T47D (cell line): Measurements from ENCODE around the gene C3orf22.

Experiments
- DNase-seq, 2 experiments: peaks; one replicate each; pipeline versions ENCODE4 v3.0.0 to v3.0.0-alpha.2; 2011 to 2012; ENCODE audit warnings: low read depth in 1 of 2, low spot score in 1 of 2
- JUND ChIP-seq: IDR thresholded peaks from 2 replicates; pipeline ENCODE4 v1.6.1; 2012; ENCODE audit warnings: low read depth
- in situ Hi-C: cut with HindIII; loops from 2 replicates; pipeline ENCODE4 v1.10.0; 2016; ENCODE audit warnings: low sequenced_read_pairs, low pct_unique_long_range_greater_than_20kb

Gene C3orf22

DNA sequence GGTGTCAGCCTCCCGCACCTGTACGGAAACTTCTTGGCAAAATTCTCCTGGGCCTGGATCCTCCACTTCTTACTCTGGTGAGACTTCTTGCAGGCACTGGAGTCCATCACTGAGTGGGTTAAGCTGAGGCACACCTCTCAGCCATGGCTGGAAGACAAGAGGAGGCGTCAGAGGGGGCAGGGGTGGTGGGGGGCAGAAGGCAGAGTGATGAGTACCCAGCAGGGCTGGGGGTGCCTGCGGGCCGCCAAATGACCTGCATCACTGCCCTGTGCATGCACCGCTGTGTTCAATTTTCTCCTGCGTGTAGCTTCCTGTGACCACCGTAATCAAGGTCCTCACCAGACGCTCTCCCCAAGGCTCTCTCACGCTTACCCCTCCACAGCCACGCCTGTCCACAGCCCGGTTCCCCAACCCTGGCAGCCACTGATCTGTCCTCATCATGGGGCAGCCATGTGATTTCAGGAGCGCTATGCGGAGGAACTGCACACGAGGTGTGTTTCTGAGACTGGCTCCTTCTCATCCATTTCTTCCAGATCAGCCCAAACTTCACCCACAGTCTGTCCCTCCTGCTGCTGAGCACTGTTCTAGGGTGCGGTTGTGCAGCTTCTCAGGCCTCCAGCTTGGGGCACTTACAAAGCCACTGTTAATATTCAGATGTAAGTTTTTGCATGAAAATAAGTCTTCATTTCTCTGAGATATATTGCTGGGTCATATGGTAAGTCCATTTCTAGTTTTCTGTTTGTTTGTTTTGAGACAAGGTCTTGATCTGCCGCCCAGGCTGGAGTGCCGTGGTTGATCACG lies 5.2 kb downstream of the C3orf22 start:
- DNase-seq, result no peak
- no peak for TF ChIP-seq JUND
- in situ Hi-C loops, result no loop called here

DNA sequence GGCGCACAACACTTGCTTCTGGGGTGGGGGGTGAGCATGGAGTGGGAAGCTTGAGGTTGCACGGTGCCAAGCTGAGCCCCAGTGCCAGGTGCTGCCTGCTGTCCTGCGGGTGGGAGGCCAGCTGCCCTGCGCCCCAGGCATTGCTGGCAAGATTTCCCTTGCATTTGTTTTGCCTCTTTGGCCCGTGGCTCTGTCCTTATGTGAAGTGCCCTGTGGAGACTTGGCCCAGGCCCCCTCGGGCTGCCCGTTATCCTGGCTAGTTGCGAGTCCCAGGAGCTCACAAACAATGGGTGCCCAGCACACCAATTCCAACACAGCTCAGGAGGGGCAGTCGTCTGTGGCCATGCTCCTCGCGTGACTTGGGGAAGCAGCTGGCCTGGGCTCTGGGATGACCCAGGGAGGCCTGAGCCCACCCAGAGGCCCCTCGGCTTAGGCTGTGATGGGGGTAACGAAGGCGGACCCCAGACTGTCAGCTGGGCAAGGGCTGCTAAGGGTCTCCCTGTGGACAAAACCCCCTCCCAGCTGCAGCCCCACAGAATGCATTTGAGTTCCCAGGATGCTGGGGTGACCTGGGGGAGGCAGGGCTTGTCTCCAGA lies 5.9 kb downstream of the C3orf22 start:
- TF ChIP-seq JUND, result no peak
- in situ Hi-C loops, result no loop called here
- no peak for DNase-seq

DNA sequence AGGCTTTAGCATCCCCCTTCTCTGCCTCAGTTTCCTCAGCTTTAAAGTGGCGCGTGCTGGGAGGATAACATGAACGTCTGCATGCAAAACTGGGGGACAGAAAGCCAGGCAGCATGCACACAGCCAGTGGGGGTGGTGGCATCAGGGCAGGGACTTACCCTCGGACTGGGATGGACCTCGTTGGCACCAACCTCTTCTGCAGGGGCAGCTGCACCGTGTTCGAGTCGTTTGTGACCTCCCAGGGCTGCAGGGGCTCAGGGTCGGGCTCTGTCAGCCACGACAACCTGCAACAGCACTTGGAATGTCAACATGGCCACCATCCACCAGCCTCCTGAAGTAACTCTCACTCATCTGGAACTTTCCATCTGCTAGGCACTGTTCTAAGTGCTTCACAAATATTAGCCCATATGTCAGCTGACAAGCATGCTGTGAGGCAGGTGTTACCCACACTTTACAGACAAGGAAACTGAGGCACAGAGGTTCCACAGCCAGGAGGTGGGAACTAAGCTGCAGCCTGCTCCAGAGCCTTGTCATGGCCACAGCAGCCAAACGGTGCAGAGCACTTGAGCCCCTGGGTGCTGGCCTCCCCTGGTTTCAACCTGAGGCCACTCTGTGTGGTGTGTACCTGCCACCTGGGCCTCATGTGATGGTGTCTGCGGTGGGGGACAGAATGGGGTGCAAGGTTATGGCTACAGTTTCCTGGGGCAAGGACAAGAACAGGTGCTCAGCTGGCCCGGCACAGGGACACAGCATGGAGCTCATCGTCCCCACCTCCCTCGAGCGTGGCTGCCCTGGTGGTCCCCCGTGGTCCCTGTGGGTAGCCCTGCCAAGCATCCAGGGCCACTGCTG lies 6.7 kb downstream of the C3orf22 start:
- DNase-seq, result no peak
- no peak for TF ChIP-seq JUND
- in situ Hi-C loops, result no loop called here

DNA sequence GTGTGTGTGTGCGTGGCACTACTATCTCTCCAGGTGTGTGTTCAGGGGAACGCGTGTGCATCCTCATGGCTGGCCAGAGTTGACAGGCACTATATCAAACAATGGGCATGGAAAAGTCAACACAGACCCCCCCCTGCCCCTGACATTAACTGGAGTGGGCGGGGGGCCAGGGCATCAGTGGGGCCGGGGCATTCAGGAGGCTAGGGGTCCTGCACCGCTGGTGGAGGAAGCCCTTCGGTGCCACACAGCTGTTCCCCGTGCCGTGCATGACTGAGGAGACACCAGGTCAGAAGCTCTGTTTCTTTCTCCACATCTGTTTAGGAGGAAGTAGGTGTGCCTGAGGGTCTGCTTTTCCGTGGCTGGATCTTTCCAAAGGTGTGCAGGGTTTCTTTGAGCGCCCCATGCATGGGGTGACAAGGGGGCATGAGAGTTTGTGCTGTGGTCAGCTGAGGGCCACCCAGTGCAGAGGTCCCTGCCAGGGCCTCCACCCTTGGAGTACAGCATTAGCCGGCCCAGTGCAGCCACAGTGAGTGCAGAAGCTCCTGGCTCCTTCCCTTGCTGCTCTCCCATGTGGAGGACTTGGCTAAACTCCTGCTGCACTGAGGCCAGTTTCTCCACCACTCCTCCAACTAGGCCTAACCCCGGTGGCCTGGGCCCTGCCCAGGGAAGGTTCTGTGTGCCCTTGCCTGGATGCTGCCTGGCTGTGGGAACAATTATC lies 7.5 kb downstream of the C3orf22 start:
- in situ Hi-C loops, result no loop called here
- TF ChIP-seq JUND, result no peak
- no peak for DNase-seq

DNA sequence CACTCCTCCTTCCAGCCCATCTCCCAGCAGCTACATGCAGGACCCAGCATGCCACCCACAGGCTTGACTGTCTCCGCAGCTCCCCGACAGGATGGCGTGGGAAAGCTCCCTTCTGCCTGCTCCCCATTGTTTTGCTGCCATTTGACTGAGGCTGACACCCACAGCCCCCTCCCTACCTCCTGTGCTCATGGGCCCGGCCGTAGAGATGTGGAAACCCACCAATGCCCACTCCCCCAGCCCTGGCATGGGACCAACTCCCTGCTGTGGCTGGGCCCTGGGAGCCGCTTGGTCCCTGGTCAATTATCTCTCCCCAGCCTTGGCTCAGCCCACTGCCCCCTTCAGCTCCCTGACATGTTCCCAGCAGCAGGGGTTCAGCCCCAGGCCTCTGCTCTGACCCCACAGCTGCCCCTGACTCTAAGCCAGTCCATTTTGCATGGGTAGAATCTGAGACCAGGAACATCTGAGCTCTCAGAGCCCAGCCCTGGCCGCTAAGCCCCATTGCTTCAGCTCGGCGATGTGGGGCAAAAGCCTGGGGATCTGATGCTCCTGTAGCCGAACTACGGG lies 8.2 kb downstream of the C3orf22 start:
- TF ChIP-seq JUND, result no peak

DNA sequence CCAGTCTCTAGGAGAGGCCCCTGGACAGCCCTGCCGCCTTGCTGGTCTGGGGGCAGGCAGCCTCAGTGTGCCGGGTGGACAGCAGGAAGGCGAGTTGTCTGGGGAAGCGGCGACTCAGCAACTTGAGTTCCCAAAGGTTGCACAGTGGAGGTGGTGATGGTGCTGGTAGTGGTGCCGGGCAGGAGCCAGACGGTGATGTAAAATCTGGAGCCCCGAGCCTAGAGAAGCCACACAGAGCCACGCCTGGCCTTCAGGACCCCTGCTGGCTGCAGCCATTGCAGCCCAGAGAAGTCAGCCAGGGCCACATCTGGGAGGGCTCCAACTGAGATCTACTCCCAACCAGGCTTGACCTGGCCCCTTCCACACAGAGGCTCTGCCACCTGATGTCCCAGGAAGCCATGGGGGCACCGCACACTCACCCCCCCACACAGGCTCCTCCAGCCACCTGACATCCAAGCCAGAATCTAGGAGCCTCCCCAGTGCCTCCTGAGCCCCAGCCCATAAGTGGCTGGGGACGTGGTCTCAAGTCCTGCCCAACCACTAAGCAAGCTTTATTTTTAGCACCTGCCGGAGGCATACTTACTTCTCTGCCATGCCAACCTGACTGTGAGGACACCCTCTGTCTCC lies 8.8 kb downstream of the C3orf22 start:
- DNase-seq, result no peak
- TF ChIP-seq JUND, result no peak
- in situ Hi-C loops, result no loop called here

More for the DNA sequence above, 8.2 kb downstream of the C3orf22 start:
- in situ Hi-C loops, result no loop called here
- no peak for DNase-seq

DNA sequence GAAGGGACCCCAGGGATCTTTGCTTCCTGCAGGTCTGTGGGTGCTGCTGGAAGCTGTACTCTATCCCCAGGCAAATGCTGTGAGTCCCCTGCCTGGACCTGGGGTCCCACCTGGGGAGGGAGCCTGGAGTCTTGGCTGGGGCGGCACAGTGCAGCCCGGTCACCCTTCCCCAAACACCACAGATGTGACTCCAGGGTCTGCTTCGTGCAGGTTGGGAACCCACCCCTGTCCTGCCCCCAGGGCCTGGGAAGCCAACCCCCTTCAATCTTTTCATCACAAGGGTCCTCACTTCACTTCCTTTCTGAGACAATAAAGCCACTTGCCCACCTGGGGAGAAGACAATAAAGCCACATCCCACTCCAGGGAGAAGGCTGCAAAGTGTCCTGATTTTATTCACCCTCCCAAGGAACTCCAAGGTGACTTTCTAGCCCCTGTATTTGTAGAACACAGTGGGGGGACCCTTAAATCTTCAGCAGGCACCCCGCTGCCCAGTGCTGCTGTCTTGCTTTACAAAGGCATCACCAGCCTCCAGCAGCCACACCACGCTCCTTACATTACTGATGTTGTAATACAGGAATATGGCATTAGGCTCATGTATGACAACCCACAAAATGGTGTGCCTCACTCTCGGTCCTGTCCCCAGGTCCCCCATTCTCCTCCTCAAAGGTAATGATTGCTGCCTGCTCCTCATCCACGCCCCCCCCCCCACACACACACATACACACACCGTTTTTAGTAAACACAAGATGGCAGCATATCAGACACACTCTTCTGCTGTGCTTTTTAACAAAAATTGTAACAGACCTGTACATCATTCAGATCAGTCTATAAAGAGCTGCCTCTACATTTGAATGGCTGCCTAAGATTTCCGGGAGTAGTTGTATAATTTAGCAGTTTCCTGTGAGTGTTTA lies 9.9 kb downstream of the C3orf22 start:
- in situ Hi-C loops, result no loop called here
- no peak for DNase-seq
- TF ChIP-seq JUND, result no peak

DNA sequence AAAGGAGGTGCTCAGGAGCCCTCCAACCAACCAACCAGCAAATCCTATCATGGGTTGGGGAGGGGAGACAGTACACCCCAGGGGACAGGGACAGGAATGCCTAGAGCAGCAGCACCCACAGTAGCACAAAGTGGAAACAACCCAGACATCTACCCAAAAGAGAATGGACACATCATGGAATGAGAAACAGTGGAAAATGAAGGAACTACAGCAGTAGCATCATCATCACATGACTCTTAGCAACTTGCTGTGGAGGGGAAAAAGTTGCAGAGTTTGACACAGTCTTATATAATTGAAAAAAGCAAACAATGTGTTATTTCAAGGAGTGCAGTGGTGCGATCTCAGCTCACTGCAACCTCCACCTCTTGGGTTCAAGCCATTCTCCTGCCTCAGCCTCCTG lies 11.0 kb downstream of the C3orf22 start:
- in situ Hi-C loops, result no loop called here
- TF ChIP-seq JUND, result no peak
- no peak for DNase-seq

DNA sequence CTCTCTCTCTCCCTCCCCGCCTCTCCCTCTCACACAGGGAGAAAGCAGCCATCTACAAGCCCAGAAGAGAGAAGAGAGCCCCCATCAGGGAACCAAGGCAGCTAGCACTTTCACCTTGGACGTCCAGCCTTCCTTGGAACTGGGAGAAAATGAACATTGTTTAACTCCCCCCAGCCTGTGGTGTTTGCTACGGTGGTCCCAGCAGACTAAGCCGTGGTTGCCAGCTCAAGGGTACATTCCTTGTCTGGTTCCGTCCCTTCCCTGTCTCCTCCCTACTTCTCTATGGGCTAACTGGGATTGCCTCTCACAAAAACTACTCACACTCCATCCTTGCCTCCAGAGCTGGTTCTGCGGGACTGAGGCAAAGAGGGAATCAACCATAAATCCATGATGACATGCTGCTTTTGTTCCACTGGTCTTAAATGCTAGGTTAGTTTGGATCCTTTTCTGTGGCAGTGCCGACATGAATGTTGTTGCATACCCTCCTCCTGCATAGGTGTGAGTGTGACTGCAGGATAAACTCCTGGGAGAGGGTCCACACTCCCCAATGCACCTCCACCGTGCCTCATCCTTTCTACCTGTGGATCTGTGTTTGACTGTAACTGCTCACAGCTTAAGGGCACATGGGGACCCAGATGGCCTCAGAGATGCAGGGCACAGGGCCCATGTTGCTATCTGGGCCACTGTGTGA lies 12.0 kb downstream of the C3orf22 start:
- no peak for DNase-seq
- TF ChIP-seq JUND, result no peak
- in situ Hi-C loops, result no loop called here

DNA sequence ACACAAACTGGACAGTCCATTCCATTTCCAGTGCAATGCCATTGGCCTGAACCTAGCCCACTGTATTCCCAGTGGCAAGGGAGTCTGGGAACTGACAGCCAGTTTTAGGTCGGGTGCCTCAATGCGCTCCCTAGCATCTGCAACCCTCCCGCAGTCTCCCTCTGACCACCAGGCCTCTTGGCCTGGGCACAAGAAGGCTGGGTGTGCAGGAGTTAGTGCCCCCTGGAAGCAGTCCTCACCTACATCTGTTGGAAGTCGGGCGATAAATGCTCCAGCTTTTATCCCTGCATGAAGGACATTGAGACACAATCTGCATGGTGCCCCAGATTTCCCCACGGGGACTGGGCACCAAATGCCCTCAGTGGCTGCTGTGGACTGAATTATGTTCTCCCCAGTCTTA lies 12.7 kb downstream of the C3orf22 start:
- in situ Hi-C loops, result no loop called here
- no peak for TF ChIP-seq JUND
- no peak for DNase-seq

DNA sequence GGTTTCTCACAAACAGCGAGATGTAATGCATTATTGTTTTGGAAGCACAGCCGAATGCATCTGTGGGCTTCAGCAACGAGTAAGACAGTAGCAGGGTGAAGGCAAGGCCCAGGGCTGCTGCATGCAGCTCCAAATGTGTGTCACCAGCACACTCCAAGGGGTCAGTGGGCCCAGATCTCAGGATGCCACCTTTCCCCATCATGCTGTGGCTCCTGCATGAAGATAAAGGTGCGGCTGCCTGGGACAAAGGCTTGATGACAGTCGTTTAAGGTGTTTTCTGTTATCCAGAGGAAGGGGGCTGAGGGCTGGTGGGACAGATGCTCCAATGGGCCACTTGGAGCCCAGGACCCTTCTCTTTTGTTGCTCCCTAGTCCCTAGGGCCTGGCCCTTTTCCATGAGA lies 13.2 kb downstream of the C3orf22 start:
- TF ChIP-seq JUND, result no peak
- in situ Hi-C loops, result no loop called here
- DNase-seq, result no peak
